Measurements from ENCODE around the gene HOOK2. TPM values are rescaled to one million over a fixed set of nuclear protein-coding genes. Genes with fewer than 3 reads are reported as not detected.

Gene HOOK2
- polyA plus RNA-seq, 1 donor from 2014 or later: 28.4 TPM

DNA sequence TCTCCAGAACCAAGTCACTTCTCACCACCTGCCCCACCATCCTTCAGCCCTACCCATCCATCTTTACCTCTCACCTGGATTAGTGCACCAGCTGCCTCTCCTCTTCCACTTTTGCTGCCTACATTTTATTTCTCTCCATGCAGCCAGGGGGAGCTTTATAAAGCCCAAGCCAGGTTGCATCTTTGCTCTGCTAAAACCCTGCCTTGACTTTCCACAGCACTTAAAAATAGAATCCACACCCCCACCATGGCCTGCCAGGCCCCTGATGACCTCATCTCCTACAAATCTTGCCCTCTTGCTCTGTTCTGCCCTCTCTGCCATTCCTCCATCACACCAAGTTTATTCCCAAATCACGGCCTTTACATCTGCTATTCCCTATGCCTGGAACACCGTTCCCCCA lies 1.8 kb downstream of the HOOK2 start:
- Histone ChIP-seq H2AFZ (ENCODE audit: low read depth, low read length) (no peak overlapping the region), H3K4me3 (ENCODE audit: low read length) (no peak overlapping the region), H3K9me2 (ENCODE audit: insufficient read depth, low read length) (no peaks in the 10 kb centered on the region), H3K9ac (ENCODE audit: low read length) (no peak overlapping the region), H3K27ac (ENCODE audit: low read length) (no peak overlapping the region), H4K20me1 (ENCODE audit: insufficient read depth) (no peaks in the 10 kb centered on the region), H3K9me3 (ENCODE audit: low read length) (no peaks in the 10 kb centered on the region), H3K27me3 (ENCODE audit: insufficient read depth, low read depth, low read length) (no peaks in the 10 kb centered on the region), H3F3A (ENCODE audit: insufficient read depth, low read length, poor library complexity, severe bottlenecking) (no peaks in the 10 kb centered on the region), H3K4me2 (ENCODE audit: low read length) (no peak overlapping the region), H3K79me2 (replicated peaks; ENCODE audit: insufficient read depth, low read length) (no peaks in the 10 kb centered on the region), H3K36me3 (ENCODE audit: insufficient read depth, low read length) (no peaks in the 10 kb centered on the region)
- TF ChIP-seq, protein P1, sequence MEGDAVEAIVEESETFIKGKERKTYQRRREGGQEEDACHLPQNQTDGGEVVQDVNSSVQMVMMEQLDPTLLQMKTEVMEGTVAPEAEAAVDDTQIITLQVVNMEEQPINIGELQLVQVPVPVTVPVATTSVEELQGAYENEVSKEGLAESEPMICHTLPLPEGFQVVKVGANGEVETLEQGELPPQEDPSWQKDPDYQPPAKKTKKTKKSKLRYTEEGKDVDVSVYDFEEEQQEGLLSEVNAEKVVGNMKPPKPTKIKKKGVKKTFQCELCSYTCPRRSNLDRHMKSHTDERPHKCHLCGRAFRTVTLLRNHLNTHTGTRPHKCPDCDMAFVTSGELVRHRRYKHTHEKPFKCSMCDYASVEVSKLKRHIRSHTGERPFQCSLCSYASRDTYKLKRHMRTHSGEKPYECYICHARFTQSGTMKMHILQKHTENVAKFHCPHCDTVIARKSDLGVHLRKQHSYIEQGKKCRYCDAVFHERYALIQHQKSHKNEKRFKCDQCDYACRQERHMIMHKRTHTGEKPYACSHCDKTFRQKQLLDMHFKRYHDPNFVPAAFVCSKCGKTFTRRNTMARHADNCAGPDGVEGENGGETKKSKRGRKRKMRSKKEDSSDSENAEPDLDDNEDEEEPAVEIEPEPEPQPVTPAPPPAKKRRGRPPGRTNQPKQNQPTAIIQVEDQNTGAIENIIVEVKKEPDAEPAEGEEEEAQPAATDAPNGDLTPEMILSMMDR (IDR thresholded peaks at IDR 0.05; ENCODE audit: poor library complexity, severe bottlenecking): peak; percentile 49
- TF ChIP-seq EZH2 (IDR thresholded peaks at IDR 0.05; ENCODE audit: borderline replicate concordance, insufficient read depth, low read length, poor library complexity, severe bottlenecking) (no peak), SMC3 (conservative IDR thresholded peaks at IDR 0.05; ENCODE audit: poor library complexity) (no peak)

DNA sequence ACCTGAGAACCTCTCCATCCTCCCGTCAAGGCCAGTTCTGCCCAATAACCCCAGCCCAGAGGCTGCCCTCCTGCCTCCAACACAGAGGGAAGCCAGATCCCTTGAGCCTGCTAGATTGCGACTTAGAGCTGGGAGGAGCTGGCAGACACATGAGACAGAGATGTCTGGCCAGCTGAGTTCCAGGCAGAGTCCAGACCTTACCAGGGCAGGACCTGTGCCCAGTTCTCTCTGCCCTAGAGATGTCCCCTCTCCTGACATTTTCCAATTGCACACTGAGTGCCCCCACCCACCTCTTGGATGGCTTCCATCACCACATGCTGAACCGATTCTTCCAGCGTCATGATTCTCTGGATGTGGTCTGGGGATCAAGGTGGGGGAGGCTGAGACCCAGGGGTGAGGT lies 3.0 kb downstream of the HOOK2 start:
- Histone ChIP-seq H4K20me1 (ENCODE audit: insufficient read depth) (no peaks in the 10 kb centered on the region), H3K4me3 (ENCODE audit: low read length) (no peak overlapping the region), H3K79me2 (replicated peaks; ENCODE audit: insufficient read depth, low read length) (no peaks in the 10 kb centered on the region), H3K27me3 (ENCODE audit: insufficient read depth, low read depth, low read length) (no peaks in the 10 kb centered on the region), H3K9ac (ENCODE audit: low read length) (no peak overlapping the region), H3K9me3 (ENCODE audit: low read length) (no peaks in the 10 kb centered on the region), H3K9me2 (ENCODE audit: insufficient read depth, low read length) (no peaks in the 10 kb centered on the region), H2AFZ (ENCODE audit: low read depth, low read length) (no peak overlapping the region), H3K27ac (ENCODE audit: low read length) (no peak overlapping the region), H3F3A (ENCODE audit: insufficient read depth, low read length, poor library complexity, severe bottlenecking) (no peaks in the 10 kb centered on the region), H3K4me2 (ENCODE audit: low read length) (no peak overlapping the region), H3K36me3 (ENCODE audit: insufficient read depth, low read length) (no peaks in the 10 kb centered on the region)
- no peak for TF ChIP-seq TAF1 (IDR thresholded peaks at IDR 0.05; ENCODE audit: low read depth)
- no peak for TF ChIP-seq POLR2AphosphoS5 (IDR thresholded peaks at IDR 0.05)
- no peak for TF ChIP-seq EZH2 (IDR thresholded peaks at IDR 0.05; ENCODE audit: borderline replicate concordance, insufficient read depth, low read length, poor library complexity, severe bottlenecking)
- TF ChIP-seq EP300 (conservative IDR thresholded peaks at IDR 0.05; ENCODE audit: poor library complexity, severe bottlenecking): no peak
- TF ChIP-seq SMC3 (conservative IDR thresholded peaks at IDR 0.05; ENCODE audit: poor library complexity): no peak
- no peak for TF ChIP-seq RAD21 (conservative IDR thresholded peaks at IDR 0.05)
- TF ChIP-seq MXI1 (conservative IDR thresholded peaks at IDR 0.05; ENCODE audit: poor library complexity, severe bottlenecking): no peak
- TF ChIP-seq, protein P1 (IDR thresholded peaks at IDR 0.05; ENCODE audit: poor library complexity, severe bottlenecking): no peak
- TF ChIP-seq, protein P2, sequence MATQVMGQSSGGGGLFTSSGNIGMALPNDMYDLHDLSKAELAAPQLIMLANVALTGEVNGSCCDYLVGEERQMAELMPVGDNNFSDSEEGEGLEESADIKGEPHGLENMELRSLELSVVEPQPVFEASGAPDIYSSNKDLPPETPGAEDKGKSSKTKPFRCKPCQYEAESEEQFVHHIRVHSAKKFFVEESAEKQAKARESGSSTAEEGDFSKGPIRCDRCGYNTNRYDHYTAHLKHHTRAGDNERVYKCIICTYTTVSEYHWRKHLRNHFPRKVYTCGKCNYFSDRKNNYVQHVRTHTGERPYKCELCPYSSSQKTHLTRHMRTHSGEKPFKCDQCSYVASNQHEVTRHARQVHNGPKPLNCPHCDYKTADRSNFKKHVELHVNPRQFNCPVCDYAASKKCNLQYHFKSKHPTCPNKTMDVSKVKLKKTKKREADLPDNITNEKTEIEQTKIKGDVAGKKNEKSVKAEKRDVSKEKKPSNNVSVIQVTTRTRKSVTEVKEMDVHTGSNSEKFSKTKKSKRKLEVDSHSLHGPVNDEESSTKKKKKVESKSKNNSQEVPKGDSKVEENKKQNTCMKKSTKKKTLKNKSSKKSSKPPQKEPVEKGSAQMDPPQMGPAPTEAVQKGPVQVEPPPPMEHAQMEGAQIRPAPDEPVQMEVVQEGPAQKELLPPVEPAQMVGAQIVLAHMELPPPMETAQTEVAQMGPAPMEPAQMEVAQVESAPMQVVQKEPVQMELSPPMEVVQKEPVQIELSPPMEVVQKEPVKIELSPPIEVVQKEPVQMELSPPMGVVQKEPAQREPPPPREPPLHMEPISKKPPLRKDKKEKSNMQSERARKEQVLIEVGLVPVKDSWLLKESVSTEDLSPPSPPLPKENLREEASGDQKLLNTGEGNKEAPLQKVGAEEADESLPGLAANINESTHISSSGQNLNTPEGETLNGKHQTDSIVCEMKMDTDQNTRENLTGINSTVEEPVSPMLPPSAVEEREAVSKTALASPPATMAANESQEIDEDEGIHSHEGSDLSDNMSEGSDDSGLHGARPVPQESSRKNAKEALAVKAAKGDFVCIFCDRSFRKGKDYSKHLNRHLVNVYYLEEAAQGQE (IDR thresholded peaks at IDR 0.05; ENCODE audit: borderline replicate concordance): no peak

Data from neural cell (in vitro differentiated cells).